Stomach (tissue), 9 donors: Measurements from ENCODE around the gene PLEKHB2. TPM values are rescaled to one million over a fixed set of nuclear protein-coding genes. Genes with fewer than 3 reads are reported as not detected.
"Not testable (repeated sequence)": the region's sequence is repeated elsewhere in the genome, so short reads cannot be mapped to it uniquely, and the experiment has no call there.

ENCODE experiments used
- DNase-seq, 2 donors: peaks; one replicate each; pipeline versions ENCODE4 v3.0.0 to v3.0.0-alpha.2; 2013 to 2019
- H3K27ac ChIP-seq, 5 donors: fragments of 200-600 bp in 4 of 5; sonication (generic) in 4 of 5; one replicate each; pipeline ENCODE4 v1.5.1; 2013 to 2019; ENCODE audit warnings: mild to moderate bottlenecking in 1 of 5, moderate library complexity in 1 of 5
- H3K27me3 ChIP-seq, 3 donors: fragments of 200-600 bp; sonication (generic); one replicate each; pipeline ENCODE4 v1.5.1; 2017 to 2019; ENCODE audit warnings: mixed run types in 1 of 3
- H3K36me3 ChIP-seq, 4 donors: fragments of 200-600 bp; sonication (generic); 1 replicate in 3 of 4; 2 replicates in 1 of 4; pipeline ENCODE4 v1.5.1; 2016 to 2019
- H3K4me1 ChIP-seq, 4 donors: fragments of 200-600 bp; sonication (generic); one replicate each; pipeline ENCODE4 v1.5.1; 2016 to 2019
- H3K4me3 ChIP-seq, 4 donors: fragments of 200-600 bp; sonication (generic) in 3 of 4; one replicate each; pipeline ENCODE4 v1.5.1; 2016 to 2019; ENCODE audit warnings: mild to moderate bottlenecking in 1 of 4
- H3K9me3 ChIP-seq, 4 donors: fragments of 200-600 bp; sonication (generic); one replicate each; pipeline ENCODE4 v1.5.1; 2016 to 2019
- EP300 ChIP-seq: sonication (generic); formaldehyde crosslinking; IDR thresholded peaks from one replicate; pipeline ENCODE4 v1.6.1; 2017; ENCODE audit warnings: antibody characterized with exemption
- POLR2A ChIP-seq, 4 donors: fragments of 450-650 bp; IDR thresholded peaks; one replicate each; pipeline ENCODE4 v1.6.1; 2016; ENCODE audit warnings: antibody characterized with exemption in 4 of 4, control low read depth in 2 of 4, mild to moderate bottlenecking in 1 of 4, moderate library complexity in 1 of 4
- POLR2AphosphoS5 ChIP-seq, 3 donors: sonication (generic); formaldehyde crosslinking; IDR thresholded peaks; one replicate each; pipeline ENCODE4 v1.6.1; 2016; ENCODE audit warnings: antibody characterized with exemption in 3 of 3
- WGBS, 5 donors: extraction: QIAGEN DNeasy Blood & Tissue Kit in 3 of 5; methylation state at CpG; one replicate each; pipeline versions ENCODE4 v1.1.5 to v1.1.7; 2013 to 2018; 5-methylcytosine and 5-hydroxymethylcytosine counted together
- intact Hi-C: fragments of 100-400 bp; cut with DNase I; formaldehyde crosslinking; loops from one replicate; pipeline ENCODE4 v1.15.1; 2023; ENCODE audit warnings: low total_unique reads
- polyA plus RNA-seq, 3 donors: library from polyadenylated mRNA; stranded (reverse); fragments of 200-250 nt; gene quantifications; one replicate each; pipeline ENCODE4 v1.2.3, GENCODE V29; 2013
- total RNA-seq, 5 donors: library from RNA; depleted of rRNA; stranded (reverse); fragments of >200 nt; gene quantifications; one replicate each; pipeline versions ENCODE4 v1.1.0 to v1.2.3, GENCODE V29; 2014 to 2016
- TF ChIP-seq, protein P1 (sequence below), 7 experiments: fragments of 450-650 bp in 4 of 7; fragments of 200-600 bp in 3 of 7; sonication (generic) in 3 of 7; IDR thresholded peaks; one replicate each; pipeline ENCODE4 v1.5.1; 2016 to 2019; ENCODE audit warnings: antibody characterized with exemption in 7 of 7, control low read depth in 2 of 7, mild to moderate bottlenecking in 1 of 7
- donor health status: healthy with polysubstance abuse.
- donor health status: Bipolar disorder and iron deficiency.
- donor health status: healthy.

The PLEKHB2 gene
- total and polyA plus RNA-seq, 8 donors, result 13.2 to 181 (median 54.1) TPM

DNA sequence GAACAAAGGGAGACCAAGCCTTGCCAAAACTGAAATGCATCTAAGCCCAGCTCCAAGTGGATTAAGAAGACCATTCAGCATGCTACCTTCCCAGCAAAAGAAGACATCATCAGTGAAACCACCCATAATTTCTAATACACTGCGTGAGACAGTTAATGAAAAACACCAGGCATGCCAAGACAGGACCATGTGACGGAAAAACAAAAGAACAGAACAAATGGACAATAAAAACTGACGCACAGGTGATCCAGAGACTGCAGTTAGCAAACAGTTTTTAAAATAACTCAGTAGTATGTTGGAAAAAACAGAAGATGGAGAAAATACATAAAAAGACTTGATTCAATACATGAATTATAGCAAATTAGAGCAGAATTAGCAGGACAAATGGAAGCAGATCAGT, 27.2 kb upstream of the PLEKHB2 start:
- H3K27me3 ChIP-seq, result no peaks in the 10 kb centered on the region
- TF ChIP-seq POLR2AphosphoS5 (IDR thresholded peaks at IDR 0.05), result no peak
- no peak for TF ChIP-seq POLR2A (IDR thresholded peaks at IDR 0.05)
- WGBS, 5 donors, result 48 to 75% (median 53%) methylated on average over 3 of the region's 3 CpGs
- H3K36me3 ChIP-seq, result peaks cover 48 to 98% (median 92%) of the 10 kb centered on the region in 4 donors
- DNase-seq, result no peak
- intact Hi-C loops, result no loop called here
- no peak overlapping the region for H3K4me3 ChIP-seq
- H3K9me3 ChIP-seq, result no peaks in the 10 kb centered on the region
- H3K27ac ChIP-seq, result peak overlapping the region in 1 of 5 donors; percentile 35
- H3K4me1 ChIP-seq, result peaks cover 28 to 57% (median 50%) of the 10 kb centered on the region in 4 donors

DNA sequence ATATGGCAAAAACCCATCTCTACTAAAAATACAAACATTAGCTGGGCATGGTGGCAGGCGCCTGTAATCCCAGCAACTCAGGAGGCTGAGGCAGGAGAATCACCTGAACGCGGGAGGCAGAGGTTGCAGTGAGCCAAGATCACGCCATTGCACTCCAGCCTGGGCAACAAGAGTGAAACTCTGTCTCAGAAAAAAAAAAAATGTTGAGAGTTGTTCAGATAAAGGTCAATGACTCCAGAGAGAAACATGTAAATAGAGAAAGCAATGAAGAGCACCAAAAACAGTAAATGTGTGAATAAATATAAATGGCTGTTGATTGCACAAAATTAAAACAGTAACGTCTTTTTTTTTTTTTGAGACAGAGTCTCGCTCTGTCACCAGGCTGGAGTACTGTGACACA, 25.2 kb upstream of the PLEKHB2 start:
- WGBS, 5 donors, result 91 to 94% (median 91%) methylated on average over 6 of the region's 6 CpGs

DNA sequence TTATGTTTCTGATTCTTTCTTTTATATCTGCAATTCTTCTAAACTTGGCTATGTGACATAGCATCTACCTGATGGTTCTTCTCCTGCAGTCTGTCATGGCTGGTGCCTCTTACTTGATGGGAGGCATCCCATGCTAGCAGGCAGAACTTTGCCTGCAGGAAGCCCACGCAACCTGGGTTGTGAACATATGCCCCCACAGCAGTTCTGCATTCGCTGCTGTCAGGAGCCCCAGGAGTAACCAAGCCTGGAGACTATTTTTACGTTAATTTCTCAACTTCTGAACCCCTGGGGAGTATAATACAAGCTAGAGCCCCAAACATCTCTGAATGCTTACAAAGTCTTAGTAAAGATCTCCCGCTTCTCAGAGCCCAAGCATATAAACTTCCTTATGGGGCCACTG, 23.9 kb upstream of the PLEKHB2 start:
- Histone ChIP-seq H3K27ac (no peak overlapping the region), H3K4me1 (peaks cover 23 to 51% (median 45%) of the 10 kb centered on the region in 4 donors), H3K27me3 (no peaks in the 10 kb centered on the region), H3K9me3 (no peaks in the 10 kb centered on the region), H3K36me3 (peaks cover 46 to 86% (median 79%) of the 10 kb centered on the region in 4 donors), H3K4me3 (no peak overlapping the region)
- intact Hi-C loops, result no loop called here
- TF ChIP-seq EP300 (no peak), POLR2AphosphoS5 (IDR thresholded peaks at IDR 0.05) (no peak), POLR2A (IDR thresholded peaks at IDR 0.05) (no peak)
- TF ChIP-seq, protein P1, sequence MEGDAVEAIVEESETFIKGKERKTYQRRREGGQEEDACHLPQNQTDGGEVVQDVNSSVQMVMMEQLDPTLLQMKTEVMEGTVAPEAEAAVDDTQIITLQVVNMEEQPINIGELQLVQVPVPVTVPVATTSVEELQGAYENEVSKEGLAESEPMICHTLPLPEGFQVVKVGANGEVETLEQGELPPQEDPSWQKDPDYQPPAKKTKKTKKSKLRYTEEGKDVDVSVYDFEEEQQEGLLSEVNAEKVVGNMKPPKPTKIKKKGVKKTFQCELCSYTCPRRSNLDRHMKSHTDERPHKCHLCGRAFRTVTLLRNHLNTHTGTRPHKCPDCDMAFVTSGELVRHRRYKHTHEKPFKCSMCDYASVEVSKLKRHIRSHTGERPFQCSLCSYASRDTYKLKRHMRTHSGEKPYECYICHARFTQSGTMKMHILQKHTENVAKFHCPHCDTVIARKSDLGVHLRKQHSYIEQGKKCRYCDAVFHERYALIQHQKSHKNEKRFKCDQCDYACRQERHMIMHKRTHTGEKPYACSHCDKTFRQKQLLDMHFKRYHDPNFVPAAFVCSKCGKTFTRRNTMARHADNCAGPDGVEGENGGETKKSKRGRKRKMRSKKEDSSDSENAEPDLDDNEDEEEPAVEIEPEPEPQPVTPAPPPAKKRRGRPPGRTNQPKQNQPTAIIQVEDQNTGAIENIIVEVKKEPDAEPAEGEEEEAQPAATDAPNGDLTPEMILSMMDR (IDR thresholded peaks at IDR 0.05), result no peak
- DNase-seq, result no peak
- WGBS, 5 donors, result 93 to 98% (median 96%) methylated on average over 4 of the region's 4 CpGs

More for the DNA sequence above, 25.2 kb upstream of the PLEKHB2 start:
- intact Hi-C loops, H3K9me3 ChIP-seq, H3K4me3 ChIP-seq, DNase-seq, H3K27me3 ChIP-seq, H3K27ac ChIP-seq: not testable (repeated sequence)
- Histone ChIP-seq H3K4me1 (peaks cover 20 to 51% (median 45%) of the 10 kb centered on the region in 4 donors), H3K36me3 (peaks cover 47 to 85% (median 81%) of the 10 kb centered on the region in 4 donors)

DNA sequence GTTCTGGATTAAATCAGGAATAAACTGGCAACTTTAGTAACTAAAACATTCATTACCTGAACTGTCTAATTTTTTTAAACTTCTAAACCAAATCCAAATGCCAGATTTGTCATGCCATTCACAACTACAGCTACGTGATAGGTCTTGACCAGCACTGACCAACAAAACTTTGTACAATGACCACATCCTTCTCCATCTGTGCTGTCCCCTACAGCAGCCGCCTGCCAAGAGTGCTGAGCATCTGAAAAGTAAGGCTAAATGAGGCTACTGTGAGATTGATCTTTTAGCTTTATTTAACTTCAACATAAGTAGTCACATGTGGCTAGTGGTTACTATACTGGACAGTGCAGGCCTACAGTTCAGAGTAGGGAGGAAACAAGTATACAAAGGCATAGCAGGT, 19.5 kb upstream of the PLEKHB2 start:
- Histone ChIP-seq H3K36me3 (peaks cover 42 to 79% (median 71%) of the 10 kb centered on the region in 4 donors), H3K27ac (peak overlapping the region in 2 of 5 donors; percentile 14 to 43), H3K9me3 (no peaks in the 10 kb centered on the region), H3K27me3 (no peaks in the 10 kb centered on the region), H3K4me3 (no peak overlapping the region), H3K4me1 (peaks cover 9 to 46% (median 24%) of the 10 kb centered on the region in 4 donors)
- WGBS, 5 donors, result 60 to 71% (median 69%) methylated on average over 2 of the region's 2 CpGs
- intact Hi-C loops, result no loop called here
- DNase-seq, result no peak
- TF ChIP-seq POLR2AphosphoS5 (IDR thresholded peaks at IDR 0.05) (no peak), EP300 (no peak), POLR2A (IDR thresholded peaks at IDR 0.05) (no peak)
- TF ChIP-seq, protein P1 (IDR thresholded peaks at IDR 0.05), result no peak

DNA sequence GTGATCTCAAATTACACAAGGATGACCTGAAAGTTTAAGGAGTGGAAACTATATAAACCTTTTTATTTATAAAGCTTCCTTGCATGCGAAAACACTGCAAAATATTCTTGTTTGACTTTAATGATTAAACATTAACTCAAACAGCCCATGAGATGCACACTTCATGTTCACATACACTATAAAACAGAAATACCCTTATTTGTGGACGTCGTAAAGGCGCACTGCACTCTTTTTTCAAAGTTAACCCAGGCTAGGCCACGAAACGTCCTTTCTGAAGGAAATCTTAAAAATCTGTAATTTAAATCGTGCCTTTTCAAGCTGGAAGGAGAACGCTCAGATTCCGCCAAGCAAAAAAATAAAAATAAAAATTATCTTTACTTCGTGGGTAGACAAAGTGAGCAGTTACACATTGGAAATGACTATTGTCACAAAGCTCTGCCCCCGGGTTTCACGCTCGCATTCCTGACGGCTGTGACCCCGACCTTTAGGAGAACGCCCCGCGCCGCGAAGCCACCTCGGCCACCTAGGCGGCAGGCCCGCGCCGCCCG, 12.6 kb upstream of the PLEKHB2 start:
- peak overlapping the region; percentile 96 to 100 (median 99) for H3K27ac ChIP-seq
- no peak for TF ChIP-seq POLR2A (IDR thresholded peaks at IDR 0.05)
- no peak for TF ChIP-seq POLR2AphosphoS5 (IDR thresholded peaks at IDR 0.05)
- TF ChIP-seq, protein P1 (IDR thresholded peaks at IDR 0.05), result no peak
- no peak for TF ChIP-seq EP300
- 0 to 2% (median 1%) methylated on average over 21 to 26 of the region's 26 CpGs for WGBS, 5 donors
- H3K9me3 ChIP-seq, result no peaks in the 10 kb centered on the region
- DNase-seq, result peak in 1 of 2 donors; percentile 39
- peaks cover 20 to 38% (median 30%) of the 10 kb centered on the region in 4 donors for H3K36me3 ChIP-seq
- H3K27me3 ChIP-seq, result no peaks in the 10 kb centered on the region
- peaks cover 5 to 47% (median 30%) of the 10 kb centered on the region in 4 donors for H3K4me1 ChIP-seq
- H3K4me3 ChIP-seq, result peak overlapping the region; percentile 67 to 80 (median 74)
- intact Hi-C loops, result no loop called here
